ENCODE measurements around the gene EFTUD2.
"Not testable (repeated sequence)": the region's sequence is repeated elsewhere in the genome, so short reads cannot be mapped to it uniquely, and the experiment has no call there.

The EFTUD2 gene

GRCh38 chr17:44846206-44846605 is 53.0 kb downstream of the EFTUD2 start:
- no peak for DNase-seq

DNA sequence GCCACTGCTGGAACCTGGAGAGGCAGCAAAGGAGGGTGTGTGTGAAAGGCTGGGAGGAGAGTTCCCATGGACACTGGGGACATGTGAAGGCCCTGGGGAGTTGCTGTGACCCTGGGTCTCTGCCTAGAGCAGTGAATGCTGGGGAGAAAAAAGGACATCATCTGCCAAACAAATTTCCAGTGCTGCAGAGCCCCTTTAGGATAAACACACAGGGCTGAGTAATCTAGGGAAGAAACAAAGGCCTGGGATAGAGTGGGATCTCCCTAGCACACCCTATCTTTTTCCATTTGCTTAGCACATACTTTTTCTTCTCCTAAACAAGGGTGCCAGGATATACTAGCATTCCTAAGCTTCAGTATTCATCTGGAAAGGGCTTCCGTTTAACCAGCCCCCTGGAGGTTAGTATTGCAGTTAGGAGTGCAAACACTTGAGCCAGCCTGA is 54.8 kb downstream of the EFTUD2 start:
- DNase-seq, result no peak

GRCh38 chr17:44842748-44843147 is 56.5 kb downstream of the EFTUD2 start:
- no peak for DNase-seq

DNA sequence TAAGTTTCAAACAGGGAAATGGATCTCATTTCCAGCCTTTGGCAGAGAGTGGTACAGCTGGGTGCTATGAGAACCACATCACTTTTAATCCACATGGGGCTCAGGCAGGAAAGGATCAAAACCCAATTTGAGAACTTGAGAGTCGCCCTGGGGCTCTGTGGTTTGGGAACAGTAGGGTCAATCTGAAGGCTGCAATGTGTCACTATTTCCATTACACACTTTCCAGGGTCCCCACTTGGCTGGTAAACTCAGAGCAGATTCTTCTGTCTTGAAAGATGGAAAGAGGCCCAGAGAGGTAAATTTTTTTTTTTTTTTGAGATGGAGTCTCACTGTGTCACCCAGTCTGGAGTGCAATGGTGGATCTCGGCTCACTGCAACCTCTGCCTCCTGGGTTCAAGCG is 58.3 kb downstream of the EFTUD2 start:
- DNase-seq, result no peak

- no peak for DNase-seq
Observed at GRCh38 chr17:44840274-44840673, 59.0 kb downstream of the EFTUD2 start.

GRCh38 chr17:44837196-44837595 is 62.0 kb downstream of the EFTUD2 start:
- DNase-seq, result no peak

DNA sequence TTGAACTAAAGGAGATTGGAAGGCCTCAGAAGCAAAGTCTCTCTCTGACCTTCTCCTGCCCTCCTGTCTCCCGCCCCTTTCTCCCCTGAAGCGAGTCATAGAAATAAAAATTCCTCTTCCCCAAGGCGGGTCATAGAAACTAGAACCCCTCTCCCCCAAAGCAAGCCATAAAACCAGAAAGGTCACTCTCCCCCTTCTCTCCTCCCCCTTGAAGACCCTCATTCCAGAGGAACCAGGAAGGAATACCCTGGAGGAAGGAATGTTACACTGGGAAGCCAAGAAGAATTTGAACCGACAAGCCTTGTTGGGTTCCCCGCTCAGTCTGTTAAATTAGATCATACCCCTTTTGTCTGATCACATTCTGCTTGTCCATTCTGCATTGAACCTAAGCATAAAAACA is 66.4 kb downstream of the EFTUD2 start:
- DNase-seq, result no peak

DNA sequence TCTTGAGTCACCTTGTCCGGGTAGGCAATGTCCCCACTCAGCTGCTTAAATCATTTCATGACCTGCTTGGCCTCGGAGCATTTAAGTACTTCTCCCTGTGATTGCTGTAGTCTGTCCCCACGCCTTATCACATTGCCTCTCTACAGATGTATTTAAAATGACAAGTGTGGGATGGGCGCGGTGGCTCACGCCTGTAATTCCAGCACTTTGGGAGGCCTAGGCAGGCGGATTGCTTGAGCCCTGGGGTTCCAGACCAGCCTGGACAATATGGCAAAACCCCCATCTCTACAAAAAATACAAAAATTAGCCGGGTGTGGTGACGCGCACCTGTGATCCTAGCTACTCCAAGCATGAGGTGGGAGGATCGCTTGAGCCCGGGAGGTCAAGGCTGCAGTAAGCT is 67.9 kb downstream of the EFTUD2 start:
- no peak for DNase-seq

GRCh38 chr17:44830359-44831288 is 68.6 kb downstream of the EFTUD2 start:
- DNase-seq, result no peak

DNA sequence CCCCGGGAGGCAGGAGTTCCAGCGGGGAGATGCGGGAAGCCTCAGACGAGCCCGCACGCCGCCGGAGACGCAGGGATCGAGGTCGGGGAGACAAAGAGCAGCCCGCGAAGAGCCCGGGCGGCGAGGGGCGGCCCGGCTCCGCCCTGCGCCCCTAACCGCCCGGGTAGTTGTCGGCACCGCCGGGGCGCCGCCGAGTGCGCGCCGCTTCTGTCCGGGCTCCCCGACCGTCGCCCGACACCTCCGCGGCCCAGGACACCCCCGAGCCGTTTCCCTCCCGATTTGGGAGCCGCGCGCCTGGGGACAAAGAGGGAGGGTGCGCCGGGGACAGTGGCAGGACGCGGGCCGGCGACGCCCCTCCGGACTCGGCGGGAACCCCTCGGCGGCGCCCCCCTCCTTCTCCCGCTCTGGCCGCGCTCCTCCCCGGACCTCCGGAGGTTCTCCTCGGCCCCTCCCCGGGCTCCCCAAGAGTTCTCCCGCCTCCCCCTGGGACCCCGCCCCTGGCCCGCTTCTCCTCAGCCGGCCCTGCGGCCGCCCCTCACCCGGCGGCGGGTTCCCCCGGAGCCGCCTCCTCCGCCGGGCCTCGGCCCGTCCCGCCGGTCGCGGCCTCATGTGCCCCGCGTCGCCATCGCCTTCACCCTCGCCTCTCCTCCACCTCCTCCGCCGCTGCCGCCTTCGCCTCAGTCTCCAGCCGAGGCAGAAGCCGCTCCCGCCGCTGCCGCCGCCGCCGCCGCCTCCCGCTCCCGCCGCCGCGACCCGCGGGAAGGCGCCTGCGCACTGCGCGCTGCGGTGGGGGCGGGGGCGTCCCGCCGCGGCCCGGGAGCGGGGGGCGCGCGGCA is 69.5 kb downstream of the EFTUD2 start, which contains the start of gene GJC1:
TSS of gene GJC1 (minus strand) at position 765 of the 836 bp plus-strand sequence. CDS start 24,470 bp downstream, outside the sequence.
- no peak for DNase-seq

- DNase-seq, result peak; percentile 25
Observed at GRCh38 chr17:44828919-44829522, 70.2 kb downstream of the EFTUD2 start.

DNA sequence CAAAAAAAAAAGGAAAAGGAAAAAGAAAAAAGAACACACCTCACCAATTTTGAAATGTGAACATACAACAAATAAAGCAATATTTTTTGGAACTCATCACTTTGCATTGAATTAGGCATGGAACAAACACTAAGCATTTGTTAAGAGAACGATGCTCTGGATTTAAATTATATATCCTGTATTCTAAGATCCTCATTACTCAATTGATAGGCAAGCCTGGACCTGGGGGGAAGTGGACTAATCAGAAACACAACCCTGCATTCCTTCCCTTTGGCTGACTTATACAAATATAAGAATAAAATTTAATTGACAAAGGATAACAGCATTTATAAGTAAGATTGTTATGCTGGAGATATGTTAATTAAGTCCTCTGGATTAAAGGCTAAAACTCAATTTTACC is 71.4 kb downstream of the EFTUD2 start:
- no peak for DNase-seq

DNA sequence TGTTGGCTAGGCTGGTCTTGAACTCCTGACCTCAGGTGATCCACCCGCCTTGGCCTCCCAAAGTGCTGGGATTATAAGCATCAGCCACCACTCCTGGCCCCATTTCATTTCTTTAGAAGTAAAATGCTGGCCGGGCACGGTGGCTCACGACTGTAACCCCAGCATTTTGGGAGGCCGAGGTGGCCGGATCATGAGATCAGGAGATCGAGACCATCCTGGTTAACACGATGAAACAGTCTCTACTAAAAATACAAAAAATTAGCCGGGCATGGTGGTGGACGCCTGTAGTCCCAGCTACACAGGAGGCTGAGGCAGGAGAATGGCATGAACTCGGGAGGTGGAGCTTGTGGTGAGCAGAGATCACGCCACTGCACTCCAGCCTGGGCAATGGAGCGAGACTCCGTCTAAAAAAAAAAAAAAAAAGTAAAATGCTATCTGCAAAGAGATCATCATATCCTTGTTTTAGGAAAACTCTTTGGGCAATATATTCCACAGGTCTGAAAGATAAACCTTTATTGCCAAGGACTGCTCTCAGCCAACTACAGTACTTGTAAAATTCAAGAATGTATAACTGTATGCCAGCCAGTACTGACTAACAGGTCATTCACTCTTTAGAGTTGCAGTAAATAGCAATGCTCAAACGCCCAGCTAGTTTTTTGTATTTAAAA is 73.0 kb downstream of the EFTUD2 start:
- DNase-seq, result no peak

- DNase-seq, result not testable (repeated sequence)
Observed at GRCh38 chr17:44825236-44825635, 74.0 kb downstream of the EFTUD2 start.

- no peak for DNase-seq
Observed at GRCh38 chr17:44820631-44821212, 78.5 kb downstream of the EFTUD2 start.

DNA sequence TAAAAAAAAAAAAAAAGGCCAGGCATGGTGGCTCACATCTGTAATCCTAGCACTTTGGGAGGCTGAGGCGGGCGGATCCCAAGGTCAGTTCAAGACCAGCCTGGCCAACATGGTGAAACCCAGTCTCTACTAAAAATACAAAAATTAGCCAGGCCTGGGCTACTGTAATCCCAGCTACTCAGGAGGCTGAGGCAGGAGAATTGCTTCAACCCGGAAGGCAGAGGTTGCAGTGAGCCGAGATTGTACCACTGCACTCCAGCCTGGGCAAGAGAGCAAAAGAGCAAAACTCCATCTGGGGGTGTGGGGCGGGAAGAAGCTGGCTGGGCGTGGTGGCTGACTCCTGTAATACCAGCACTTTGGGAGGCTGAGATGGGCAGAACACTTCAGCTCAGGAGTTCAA is 80.7 kb downstream of the EFTUD2 start:
- DNase-seq, result not testable (repeated sequence)

DNA sequence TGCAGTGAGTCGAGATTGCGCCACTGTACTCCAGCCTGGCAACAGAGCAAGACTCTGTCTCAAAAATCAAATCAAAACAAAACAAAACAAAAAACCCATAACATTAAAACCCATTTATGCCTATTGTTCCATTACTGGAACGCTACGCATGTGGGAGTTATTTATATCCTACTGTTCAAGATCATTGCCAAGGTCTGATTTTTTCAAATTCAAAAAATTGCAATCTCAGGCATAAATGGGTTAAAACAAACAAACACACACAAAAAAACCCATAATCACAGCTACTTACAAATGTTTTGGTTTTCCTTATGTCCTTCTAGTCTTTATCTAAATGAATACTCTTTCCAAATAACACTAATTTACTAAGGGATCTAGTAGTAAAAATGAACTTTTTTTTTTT is 87.0 kb downstream of the EFTUD2 start:
- no peak for DNase-seq

- DNase-seq, result not testable (repeated sequence)
Observed at GRCh38 chr17:44808656-44809388, 90.4 kb downstream of the EFTUD2 start.

DNA sequence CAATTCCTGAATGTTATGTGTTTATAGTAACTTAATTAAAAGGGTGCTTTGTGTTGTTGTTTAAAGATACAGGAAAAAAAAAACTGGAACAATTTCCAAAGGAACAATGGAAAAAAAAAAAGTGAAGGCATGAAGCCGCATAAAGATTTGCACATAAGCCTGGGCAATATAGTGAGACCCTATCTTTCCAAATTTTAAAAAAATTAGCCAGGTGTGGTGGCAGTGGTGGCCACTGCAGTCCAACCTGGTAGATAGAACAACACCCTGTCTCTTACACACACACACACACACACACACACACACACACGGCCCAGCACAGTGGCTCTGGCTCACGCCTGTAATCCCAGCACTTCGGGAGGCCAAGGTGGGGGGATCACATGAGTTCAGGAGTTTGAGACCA is 91.1 kb downstream of the EFTUD2 start:
- no peak for DNase-seq

DNA sequence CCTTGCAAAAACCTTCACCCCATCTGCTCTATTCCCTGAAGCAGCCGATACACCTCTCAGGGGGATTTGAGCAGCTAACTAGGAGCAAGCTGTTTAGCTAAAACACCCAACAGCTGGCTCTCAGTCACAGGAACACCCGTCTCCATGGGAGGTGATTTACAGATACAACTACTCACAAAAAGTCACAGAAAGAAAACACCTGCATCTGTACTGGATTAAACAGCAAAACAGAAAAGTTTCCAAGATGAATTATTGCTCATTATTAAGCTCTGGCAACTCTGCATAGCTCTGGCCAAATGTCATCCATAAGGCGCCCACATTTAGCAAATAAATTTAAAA is 91.5 kb downstream of the EFTUD2 start:
- no peak for DNase-seq

GRCh38 chr17:44807093-44807816 is 92.0 kb downstream of the EFTUD2 start:
- no peak for DNase-seq
